Mesenteric fat pad (tissue), 1 donor: ENCODE results near the gene CACNA1H. TPM values are rescaled to one million over a fixed set of nuclear protein-coding genes. Genes with fewer than 3 reads are reported as not detected.

ENCODE experiments used
- DNase-seq: peaks from one replicate; pipeline ENCODE4 v3.0.0-alpha.2; 2020; ENCODE audit warnings: low spot score
- total RNA-seq: library from RNA; stranded (reverse); fragmentation: NEBNext Ultra II Directional; extraction: Animal tissue kit (Norgen Biotek cat#: 25700); gene quantifications from one replicate; pipeline ENCODE4 v1.2.1, GENCODE V29; 2021
- donor health status: DM: yes; HTN: yes; CAD: no.

The CACNA1H gene
- total RNA-seq, 1 donor from 2014 or later: 2.6 TPM

DNA sequence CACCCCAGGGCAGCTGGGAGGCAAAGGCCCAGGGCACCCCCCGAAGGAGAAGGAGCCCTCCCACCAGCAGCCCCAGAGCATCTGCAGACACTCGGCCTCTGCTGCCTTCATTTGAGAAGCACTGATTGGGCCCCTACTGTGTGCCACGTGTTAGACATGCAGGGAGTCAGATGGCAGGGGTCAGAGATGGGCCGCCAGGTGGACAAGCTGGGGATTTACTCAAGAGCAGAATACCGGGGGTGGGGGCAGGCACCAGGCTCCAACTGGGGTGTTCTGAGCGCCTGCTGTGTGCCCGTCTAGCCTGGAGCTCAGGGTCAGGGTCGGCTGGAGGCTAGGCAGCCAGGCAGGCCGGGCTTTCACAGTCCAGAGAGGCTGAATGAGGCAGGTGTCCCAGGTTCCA is 53.4 kb downstream of the CACNA1H start:
- DNase-seq: no peak

DNA sequence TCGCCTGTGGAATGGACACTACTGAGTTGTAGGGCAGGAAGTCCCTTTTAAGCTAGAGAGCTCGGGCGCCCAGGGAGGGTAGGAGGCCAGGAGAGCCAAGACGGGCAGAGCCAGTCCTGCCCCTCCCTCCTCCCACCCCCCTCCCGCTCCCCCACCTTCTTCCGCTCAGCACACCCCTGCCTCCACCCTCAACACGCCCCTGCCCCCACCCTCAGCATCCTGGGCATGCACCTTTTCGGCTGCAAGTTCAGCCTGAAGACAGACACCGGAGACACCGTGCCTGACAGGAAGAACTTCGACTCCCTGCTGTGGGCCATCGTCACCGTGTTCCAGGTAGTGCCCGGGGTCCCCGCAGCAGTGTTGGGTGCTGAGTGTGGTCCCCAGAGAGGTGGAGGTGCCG is 53.9 kb downstream of the CACNA1H start:
- DNase-seq: no peak

DNA sequence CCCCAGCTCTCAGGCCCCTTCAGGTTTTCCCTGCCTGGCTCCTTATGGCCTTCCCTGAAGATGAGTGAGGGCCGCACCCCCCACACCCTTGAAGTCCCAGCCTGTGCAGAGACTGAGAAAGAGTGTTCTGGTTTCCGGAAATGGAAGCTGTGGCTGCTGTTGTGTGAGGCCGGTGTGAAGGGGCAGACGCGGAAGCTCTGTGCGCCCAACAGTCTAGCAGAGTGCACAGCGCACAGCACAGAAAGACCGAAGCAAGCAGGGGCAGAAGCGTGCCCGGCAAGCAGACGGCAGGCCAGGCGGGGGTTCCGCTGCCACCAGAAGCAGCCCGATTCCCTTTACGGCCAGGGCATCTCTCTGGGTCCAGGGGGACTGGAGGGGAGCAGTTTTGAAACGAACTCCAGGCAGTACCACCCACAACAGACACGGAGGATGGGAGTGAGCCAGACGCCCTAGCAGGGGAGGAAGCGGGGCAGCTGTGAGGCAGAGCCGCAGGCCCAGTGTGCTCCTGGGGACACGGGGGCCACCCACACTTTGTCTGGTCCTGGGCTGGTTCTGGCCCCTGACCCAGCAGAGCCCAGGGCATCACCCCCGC is 55.4 kb downstream of the CACNA1H start:
- no peak for DNase-seq

DNA sequence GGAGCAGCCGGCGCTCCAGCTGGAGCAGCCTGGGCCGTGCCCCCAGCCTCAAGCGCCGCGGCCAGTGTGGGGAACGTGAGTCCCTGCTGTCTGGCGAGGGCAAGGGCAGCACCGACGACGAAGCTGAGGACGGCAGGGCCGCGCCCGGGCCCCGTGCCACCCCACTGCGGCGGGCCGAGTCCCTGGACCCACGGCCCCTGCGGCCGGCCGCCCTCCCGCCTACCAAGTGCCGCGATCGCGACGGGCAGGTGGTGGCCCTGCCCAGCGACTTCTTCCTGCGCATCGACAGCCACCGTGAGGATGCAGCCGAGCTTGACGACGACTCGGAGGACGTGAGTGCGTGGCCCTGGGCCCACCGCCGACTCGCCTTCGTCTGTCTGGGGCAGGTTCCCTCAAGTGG is 56.2 kb downstream of the CACNA1H start:
- DNase-seq: no peak

DNA sequence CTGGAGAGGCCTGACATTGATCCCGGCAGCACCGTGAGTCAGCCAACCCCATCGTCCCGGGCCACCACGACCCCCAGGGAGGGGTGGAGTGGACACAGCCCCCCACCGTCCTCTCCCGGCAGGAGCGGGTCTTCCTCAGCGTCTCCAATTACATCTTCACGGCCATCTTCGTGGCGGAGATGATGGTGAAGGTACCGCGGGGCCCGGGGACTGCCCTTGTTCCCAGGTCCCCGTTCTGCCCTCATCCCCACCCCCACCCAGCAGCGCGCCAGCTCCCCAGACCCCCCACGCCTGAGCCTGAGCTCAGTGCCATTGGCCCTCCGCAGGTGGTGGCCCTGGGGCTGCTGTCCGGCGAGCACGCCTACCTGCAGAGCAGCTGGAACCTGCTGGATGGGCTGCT is 57.6 kb downstream of the CACNA1H start:
- no peak for DNase-seq

DNA sequence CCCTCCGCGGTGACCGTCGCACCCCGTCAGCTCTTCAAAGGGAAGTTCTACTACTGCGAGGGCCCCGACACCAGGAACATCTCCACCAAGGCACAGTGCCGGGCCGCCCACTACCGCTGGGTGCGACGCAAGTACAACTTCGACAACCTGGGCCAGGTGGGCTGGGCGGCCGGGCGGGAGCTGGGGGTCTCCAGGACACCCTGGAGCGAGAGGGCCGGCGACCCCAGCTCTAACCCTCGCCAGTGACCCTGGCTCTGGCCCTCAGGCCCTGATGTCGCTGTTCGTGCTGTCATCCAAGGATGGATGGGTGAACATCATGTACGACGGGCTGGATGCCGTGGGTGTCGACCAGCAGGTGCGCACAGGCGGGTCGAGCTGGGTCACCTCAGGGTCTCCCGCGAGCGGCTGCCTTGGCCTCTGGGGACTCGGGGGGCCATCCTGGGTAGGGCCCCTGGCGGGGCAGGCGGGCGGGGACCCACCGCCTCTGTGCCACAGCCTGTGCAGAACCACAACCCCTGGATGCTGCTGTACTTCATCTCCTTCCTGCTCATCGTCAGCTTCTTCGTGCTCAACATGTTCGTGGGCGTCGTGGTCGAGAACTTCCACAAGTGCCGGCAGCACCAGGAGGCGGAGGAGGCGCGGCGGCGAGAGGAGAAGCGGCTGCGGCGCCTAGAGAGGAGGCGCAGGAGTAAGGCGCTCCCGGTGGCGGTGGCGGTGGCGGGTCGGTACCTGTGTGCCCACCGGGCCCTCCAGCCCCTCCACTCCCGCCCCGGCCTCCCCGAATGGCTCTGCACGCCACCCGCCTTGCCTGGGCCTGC is 58.8 kb downstream of the CACNA1H start:
- no peak for DNase-seq

DNA sequence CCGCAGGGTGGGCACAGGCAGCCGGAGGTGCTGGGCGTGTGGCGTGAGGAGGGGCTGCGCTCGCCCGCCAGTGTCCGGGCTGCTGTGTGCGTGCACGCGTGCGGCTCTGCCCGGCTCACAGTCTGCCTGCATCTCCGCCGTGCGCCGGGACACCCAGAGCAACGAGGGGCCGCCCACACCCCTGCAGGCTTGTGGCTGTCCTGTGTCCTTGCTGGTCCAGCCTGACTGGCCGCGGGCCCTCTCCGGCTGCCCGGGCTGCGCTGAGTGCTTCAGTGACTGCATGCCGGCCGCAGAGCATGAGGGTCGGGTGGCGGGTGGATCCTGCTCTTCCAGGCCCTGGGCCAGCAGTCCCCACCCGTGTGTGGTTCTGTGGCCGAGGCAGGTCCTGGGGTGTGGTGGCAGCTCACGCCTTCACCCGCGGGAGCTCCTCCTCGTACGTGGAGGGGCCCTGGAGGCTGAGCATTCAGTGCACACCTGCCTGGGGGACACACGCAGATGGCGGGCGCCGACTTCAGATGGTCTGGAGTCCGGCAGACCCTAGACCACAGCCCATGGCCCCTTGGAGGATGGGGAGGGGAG is 59.8 kb downstream of the CACNA1H start:
- DNase-seq: no peak

DNA sequence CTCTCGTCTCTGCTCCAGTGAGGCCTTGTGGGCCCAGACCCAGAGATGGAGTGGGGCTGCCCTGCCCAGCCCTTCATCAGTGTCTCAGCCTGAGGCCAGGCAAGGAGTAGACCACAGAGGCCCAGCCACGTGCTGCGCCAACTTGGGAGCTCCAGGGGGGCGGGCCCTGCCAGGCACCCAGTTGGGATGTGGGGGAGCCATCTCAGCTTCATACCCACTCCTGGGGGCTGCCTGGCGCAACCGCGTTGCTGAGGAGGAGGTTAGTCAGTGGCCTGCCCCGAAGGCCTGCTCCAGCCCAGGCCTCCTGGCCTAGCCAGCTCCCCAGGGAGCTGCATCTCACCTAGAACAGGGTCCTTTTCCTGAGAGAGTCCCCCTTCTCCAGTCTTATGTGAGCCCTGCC is 60.3 kb downstream of the CACNA1H start:
- no peak for DNase-seq

DNA sequence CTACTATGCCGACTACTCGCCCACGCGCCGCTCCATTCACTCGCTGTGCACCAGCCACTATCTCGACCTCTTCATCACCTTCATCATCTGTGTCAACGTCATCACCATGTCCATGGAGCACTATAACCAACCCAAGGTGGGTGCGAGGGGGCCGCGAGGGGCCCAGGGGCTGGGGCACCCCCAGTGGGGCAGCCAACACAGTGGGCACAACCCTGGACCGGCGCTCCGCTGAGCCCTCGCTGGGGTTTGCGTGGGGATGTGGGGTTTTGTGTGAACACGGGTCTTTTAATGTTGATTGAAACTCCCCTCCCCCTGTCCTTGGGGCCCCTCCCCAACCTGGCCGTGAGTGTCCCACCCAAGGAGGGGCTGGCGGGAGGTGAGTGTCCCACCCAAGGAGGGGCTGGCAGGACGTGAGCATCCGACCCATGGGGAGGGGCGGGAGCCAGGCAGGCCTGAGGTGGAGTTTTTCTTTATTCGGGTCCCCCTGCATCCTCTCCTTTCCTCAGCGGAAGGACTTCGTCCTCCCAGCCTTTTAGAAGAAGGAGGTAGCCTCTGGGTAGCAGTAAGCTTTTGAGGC is 61.0 kb downstream of the CACNA1H start:
- no peak for DNase-seq

DNA sequence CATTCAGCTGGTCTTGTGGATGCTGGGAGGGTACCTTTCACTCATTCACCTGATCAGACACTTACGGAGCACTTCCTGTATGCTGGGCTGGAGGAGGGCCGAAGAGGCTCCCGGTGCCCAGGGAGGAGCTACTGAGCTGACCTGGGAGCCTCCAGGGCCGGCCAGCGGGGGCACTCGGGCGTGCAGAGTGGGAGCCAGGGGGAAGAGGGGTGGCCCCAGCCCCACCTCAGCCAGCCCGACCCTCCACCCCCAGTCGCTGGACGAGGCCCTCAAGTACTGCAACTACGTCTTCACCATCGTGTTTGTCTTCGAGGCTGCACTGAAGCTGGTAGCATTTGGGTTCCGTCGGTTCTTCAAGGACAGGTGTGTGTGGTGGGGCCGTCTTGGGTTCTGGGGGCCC is 61.8 kb downstream of the CACNA1H start:
- DNase-seq: no peak

DNA sequence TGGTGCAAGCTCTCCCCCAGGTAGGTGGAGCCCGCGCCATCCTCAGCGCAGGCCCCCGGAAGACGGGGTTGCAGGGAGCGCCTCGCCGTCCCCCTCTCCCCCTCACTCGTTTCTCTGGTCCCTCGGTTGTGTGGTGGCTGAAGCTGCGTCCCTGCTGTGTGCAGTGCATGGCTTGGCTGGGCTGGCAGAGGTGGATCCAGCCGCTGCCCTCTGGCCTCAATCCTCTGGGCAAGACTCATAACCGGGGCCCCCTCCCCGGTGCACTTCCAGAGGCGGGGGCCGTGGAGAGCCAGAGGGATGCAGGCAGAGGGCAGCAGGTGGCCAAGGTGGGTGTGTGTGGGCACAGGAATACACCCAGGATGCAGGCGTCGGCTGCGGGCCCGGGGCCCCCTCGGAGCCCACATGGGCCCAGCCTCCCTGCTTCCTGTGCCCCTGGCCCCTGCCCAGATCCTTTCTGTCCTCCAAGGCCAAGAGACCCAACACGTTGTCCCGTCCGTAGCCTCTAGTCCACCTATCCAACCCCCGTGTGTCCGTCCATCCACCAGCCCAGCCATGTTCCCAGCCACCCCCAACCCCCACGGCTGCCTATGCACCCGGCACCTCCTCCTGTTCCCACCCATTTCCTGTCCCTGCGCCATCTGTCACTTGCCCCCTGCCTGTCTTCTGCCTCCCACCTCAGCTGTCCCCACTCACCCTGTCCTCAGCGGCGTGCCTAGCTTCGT is 62.8 kb downstream of the CACNA1H start:
- DNase-seq: no peak

DNA sequence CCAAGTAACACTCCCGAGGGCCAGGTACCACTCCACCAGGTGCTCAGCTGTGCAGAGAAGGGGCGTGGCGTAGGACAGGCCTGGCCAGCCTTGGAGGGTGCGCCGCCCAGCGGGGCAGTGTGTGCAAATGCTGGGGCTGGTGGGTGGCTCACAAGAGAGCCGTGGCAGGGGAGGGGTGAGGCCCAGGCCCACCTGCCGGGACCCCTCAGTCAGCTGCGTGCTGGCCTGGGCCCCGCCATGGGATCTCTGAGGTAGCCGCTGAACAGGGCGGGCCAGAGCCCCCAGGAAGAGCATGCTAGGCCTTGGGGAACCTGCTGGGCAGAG is 63.4 kb downstream of the CACNA1H start:
- no peak for DNase-seq

DNA sequence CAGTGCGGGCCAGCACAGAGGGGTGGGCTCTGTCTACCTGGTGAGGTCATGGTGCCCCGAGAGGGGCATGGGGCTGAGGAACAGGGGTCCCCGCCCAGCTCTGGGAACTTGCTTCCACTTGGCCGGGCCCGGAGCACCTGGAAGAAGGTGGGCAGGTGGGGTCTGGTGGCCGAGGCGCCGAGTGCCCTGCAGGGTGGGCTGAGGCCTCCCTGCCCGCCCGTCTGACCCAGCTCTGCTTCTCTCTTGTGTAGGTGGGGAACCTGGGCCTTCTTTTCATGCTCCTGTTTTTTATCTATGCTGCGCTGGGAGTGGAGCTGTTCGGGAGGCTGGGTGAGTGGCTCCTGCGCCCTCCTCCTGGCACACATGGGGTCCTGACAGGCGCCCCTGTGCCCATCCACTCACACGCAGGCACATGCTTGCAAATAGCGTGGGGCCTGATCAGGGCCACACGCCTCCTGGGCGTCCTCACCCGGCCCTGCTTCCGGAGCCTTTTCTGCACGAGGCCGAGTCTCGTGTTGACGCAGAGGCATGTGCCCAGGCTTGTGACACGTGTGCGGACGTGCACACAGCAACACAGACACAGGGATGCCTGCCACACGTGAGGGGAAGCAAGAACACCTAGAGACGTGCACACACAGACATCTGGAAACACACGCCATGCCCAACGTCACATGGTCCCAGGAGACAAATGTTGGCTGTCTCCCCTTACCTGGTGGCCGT is 63.9 kb downstream of the CACNA1H start:
- DNase-seq: no peak

DNA sequence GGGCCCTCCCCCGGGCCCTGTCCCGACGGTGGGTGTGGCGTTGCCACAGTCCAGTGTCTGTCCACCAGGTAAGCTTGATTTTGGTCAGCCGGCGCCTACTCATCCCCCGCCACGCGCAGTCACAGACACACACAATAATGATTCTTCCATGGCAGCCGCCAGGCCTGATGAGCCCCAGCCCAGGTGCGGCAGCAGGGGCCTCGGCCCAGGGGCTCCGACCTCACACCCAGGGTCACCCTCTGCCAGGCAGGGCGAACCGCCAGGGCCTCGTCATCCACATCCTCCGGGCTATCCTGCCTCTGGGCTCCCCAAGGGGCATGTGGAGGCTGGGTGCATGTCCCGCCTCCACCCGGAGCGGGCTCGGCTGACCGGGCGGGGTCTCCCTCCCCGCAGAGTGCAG is 64.6 kb downstream of the CACNA1H start:
- no peak for DNase-seq

DNA sequence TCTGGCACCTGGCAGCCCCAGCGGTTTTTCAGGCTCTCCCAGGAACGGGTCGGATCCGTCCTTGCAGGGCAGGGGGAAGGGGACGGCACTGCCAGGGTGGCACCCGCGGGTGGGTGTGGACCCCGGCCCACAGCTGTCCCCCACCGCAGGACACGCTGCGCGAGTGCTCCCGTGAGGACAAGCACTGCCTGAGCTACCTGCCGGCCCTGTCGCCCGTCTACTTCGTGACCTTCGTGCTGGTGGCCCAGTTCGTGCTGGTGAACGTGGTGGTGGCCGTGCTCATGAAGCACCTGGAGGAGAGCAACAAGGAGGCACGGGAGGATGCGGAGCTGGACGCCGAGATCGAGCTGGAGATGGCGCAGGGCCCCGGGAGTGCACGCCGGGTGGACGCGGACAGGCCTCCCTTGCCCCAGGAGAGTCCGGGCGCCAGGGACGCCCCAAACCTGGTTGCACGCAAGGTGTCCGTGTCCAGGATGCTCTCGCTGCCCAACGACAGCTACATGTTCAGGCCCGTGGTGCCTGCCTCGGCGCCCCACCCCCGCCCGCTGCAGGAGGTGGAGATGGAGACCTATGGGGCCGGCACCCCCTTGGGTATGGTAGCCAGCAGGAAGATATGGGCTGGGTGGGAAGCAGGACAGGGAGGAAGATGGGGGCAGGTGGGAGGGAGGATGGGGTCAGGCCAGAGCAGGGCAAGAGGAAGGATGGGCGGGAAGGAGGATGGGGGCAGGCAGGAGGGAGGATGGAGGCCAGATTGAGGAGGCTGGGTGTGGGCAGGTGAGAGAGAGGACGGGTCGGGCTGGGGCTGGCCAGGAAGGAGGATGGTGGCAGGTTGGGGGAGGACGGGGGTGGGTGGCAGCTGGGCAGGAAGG is 65.4 kb downstream of the CACNA1H start:
- DNase-seq: no peak

DNA sequence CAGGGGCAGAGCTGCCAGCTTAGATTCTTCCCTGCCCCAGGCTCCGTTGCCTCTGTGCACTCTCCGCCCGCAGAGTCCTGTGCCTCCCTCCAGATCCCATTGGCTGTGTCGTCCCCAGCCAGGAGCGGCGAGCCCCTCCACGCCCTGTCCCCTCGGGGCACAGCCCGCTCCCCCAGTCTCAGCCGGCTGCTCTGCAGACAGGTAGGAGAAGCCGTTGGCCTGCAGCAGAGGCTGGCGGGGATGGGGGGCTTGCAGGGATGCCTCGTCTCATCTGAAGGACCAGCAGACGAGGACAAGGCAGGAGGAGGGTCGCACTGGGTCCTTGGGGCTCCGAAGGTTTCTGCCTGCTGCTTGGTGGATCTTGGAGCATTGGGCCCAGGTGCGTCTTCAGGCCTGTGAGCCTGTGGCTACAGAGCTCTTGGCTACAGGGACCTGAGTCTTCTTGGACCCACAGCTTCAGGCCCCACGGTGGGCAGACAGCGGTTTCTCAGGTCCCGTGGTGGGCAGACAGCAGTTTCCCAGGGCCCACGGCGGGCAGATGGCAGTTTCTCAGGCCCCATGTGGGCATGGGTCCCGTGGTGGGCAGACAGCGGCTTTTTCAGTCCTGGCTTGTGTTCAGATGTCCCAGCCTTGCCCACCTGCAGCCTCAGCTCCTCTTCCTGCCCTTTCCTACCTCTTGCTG is 66.2 kb downstream of the CACNA1H start:
- DNase-seq: no peak

DNA sequence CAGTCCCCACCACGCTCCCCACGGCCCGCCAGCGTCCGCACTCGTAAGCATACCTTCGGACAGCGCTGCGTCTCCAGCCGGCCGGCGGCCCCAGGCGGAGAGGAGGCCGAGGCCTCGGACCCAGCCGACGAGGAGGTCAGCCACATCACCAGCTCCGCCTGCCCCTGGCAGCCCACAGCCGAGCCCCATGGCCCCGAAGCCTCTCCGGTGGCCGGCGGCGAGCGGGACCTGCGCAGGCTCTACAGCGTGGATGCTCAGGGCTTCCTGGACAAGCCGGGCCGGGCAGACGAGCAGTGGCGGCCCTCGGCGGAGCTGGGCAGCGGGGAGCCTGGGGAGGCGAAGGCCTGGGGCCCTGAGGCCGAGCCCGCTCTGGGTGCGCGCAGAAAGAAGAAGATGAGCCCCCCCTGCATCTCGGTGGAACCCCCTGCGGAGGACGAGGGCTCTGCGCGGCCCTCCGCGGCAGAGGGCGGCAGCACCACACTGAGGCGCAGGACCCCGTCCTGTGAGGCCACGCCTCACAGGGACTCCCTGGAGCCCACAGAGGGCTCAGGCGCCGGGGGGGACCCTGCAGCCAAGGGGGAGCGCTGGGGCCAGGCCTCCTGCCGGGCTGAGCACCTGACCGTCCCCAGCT is 67.3 kb downstream of the CACNA1H start:
- DNase-seq: no peak

DNA sequence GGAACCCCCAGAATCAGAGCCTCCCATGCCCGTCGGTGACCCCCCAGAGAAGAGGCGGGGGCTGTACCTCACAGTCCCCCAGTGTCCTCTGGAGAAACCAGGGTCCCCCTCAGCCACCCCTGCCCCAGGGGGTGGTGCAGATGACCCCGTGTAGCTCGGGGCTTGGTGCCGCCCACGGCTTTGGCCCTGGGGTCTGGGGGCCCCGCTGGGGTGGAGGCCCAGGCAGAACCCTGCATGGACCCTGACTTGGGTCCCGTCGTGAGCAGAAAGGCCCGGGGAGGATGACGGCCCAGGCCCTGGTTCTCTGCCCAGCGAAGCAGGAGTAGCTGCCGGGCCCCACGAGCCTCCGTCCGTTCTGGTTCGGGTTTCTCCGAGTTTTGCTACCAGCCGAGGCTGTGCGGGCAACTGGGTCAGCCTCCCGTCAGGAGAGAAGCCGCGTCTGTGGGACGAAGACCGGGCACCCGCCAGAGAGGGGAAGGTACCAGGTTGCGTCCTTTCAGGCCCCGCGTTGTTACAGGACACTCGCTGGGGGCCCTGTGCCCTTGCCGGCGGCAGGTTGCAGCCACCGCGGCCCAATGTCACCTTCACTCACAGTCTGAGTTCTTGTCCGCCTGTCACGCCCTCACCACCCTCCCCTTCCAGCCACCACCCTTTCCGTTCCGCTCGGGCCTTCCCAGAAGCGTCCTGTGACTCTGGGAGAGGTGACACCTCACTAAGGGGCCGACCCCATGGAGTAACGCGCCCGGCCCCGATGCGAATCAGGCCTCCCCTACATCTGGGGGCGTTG is 68.1 kb downstream of the CACNA1H start:
- DNase-seq: no peak
